Measurements from ENCODE around the gene TUBB4B. TPM values are rescaled to one million over a fixed set of nuclear protein-coding genes. Genes with fewer than 3 reads are reported as not detected.
A peak's percentile ranks its signal among the peaks of the same experiment; 100 is the strongest.

Gene TUBB4B
- total RNA-seq, 1 donor from 2014 or later = 192 TPM

- no peaks in the 10 kb centered on the region for H3K9me3 Mint-ChIP-seq (ENCODE audit: unreplicated experiment)
- peak; percentile 91 for DNase-seq
- TF ChIP-seq CTCF (IDR thresholded peaks at IDR 0.05; ENCODE audit: partially characterized antibody, unreplicated experiment) = peak; percentile 86
- H3K36me3 Mint-ChIP-seq (ENCODE audit: unreplicated experiment) = no peaks in the 10 kb centered on the region
- peaks cover 2% of the 10 kb centered on the region for H3K4me1 Mint-ChIP-seq (ENCODE audit: low read depth, unreplicated experiment)
- no peak within 1 kb of the TSS for H3K4me3 Mint-ChIP-seq (ENCODE audit: unreplicated experiment)
- peaks cover 2% of the 10 kb centered on the region for H3K27me3 Mint-ChIP-seq (ENCODE audit: unreplicated experiment)
- no peak within 1 kb of the TSS for H3K27ac Mint-ChIP-seq (ENCODE audit: unreplicated experiment)
Measured at GRCh38 chr9:137227054-137227852, 13.8 kb upstream of the TUBB4B start, which contains the start of gene RNF224. TSS of gene RNF224 (plus strand) at chr9:137227502. CDS start at chr9:137228336, 834 bp downstream.

DNA sequence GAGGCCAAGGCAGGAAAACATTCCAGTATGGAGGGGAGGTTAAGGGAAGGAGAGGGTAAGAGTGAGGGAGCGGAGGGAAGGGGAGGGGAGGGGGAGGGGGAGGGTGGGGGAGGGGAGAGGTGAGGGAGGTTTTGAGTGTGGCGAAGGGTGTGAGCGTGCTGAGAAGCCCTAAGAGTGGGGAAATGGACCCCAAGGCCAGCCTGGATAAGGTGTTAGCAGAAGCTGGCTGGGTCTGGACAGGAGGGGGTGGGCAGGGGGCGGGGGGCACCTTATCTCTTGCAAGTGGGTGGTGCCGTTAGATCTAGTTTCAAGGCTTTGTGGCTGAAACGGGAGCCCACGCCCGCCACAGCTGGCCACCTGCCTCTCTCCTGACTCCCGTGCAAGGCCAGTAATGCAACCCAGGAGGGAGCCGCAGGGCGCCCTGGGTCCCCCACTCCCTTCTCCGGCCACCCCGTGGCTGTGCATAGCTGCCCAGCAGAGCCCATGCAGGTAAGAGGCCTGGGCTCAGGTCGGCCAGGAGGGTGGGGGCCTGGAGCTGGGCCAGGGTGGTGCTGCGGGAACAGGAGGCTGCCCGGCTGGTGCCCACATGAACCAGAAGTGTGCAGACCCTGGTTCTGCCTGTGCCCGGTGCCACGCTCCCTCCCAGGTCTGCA, 13.1 kb upstream of the TUBB4B start:
- TF ChIP-seq CTCF (IDR thresholded peaks at IDR 0.05; ENCODE audit: partially characterized antibody, unreplicated experiment) = no peak
- Mint-ChIP-seq H3K27me3 (ENCODE audit: unreplicated experiment) (peaks cover 2% of the 10 kb centered on the region), H3K4me1 (ENCODE audit: low read depth, unreplicated experiment) (peaks cover 2% of the 10 kb centered on the region), H3K9me3 (ENCODE audit: unreplicated experiment) (no peaks in the 10 kb centered on the region), H3K27ac (ENCODE audit: unreplicated experiment) (no peak overlapping the region), H3K36me3 (ENCODE audit: unreplicated experiment) (no peaks in the 10 kb centered on the region), H3K4me3 (ENCODE audit: unreplicated experiment) (no peak overlapping the region)
- DNase-seq = no peak

DNA sequence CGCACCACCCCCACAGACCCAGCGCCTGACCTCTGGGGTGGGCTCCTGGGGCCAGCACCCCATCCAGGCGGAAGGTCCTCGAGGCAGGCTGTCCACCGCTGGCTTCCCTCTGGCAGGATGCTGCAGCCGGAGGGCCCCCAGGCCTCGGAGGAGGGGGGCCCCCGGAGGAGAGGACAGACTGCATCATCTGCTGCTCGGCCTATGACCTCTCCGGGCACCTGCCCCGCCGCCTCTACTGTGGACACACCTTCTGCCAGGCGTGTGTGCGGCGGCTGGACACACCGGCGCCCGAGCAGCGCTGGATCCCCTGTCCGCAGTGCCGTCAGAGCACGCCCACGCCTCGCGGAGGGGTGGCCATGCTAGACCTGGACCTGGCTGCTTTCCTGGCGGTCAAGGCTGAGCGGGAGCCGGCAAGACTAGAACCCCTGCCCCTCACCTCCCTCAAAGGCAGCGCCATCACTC, 12.6 kb upstream of the TUBB4B start:
- no peaks in the 10 kb centered on the region for H3K36me3 Mint-ChIP-seq (ENCODE audit: unreplicated experiment)
- no peak overlapping the region for H3K4me3 Mint-ChIP-seq (ENCODE audit: unreplicated experiment)
- no peak for TF ChIP-seq CTCF (IDR thresholded peaks at IDR 0.05; ENCODE audit: partially characterized antibody, unreplicated experiment)
- no peak for DNase-seq
- peaks cover 2% of the 10 kb centered on the region for H3K4me1 Mint-ChIP-seq (ENCODE audit: low read depth, unreplicated experiment)
- no peaks in the 10 kb centered on the region for H3K9me3 Mint-ChIP-seq (ENCODE audit: unreplicated experiment)
- H3K27ac Mint-ChIP-seq (ENCODE audit: unreplicated experiment) = no peak overlapping the region
- H3K27me3 Mint-ChIP-seq (ENCODE audit: unreplicated experiment) = peaks cover 2% of the 10 kb centered on the region

DNA sequence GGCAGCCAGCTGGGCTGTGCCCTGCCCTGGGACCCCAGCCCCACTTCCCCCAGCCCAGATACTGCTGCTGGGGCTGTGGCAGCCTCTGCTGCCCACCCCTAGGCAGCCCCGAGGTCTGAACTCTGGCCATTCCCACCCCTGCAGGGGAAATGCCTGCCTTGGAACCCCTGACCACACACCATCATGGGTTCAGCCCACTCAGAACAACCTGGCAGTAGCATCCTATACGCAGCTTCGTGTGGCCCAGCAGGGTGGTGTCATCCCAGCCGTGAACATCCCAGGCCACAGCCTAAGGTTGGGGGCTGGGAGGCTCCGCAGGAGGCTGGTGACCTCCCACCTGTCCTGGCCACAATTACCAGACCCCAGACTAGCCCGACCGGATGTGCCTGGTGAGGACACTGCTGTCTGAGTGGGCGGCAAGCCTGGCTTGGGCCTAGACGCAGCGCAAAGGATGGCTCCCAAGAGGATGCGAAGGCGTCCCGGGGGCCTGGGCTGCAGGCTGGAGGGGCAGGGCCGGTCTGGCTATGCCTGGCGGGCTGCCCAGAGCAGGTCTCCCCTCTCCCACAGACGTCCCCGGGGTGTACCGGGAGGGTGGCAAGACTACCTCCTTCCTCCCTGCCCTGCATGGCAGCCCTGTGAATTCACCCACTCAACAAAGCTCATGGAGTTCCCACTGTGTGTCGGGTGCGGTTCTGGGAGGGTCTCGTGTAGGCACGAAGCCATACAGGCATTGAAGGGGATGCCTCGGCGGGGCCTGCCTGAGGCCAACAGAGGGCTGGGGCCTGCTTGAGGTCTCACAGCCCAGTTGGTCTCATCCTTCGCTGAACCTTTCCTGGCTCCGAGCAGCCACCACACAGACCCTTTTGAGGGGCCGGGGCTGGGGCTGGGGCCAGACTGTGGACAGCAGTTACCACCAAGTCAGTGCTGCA, 11.9 kb upstream of the TUBB4B start:
- no peak overlapping the region for H3K4me3 Mint-ChIP-seq (ENCODE audit: unreplicated experiment)
- no peak overlapping the region for H3K27ac Mint-ChIP-seq (ENCODE audit: unreplicated experiment)
- no peak for DNase-seq
- no peaks in the 10 kb centered on the region for H3K9me3 Mint-ChIP-seq (ENCODE audit: unreplicated experiment)
- TF ChIP-seq CTCF (IDR thresholded peaks at IDR 0.05; ENCODE audit: partially characterized antibody, unreplicated experiment) = no peak
- H3K4me1 Mint-ChIP-seq (ENCODE audit: low read depth, unreplicated experiment) = peaks cover 2% of the 10 kb centered on the region
- H3K36me3 Mint-ChIP-seq (ENCODE audit: unreplicated experiment) = no peaks in the 10 kb centered on the region
- H3K27me3 Mint-ChIP-seq (ENCODE audit: unreplicated experiment) = peaks cover 2% of the 10 kb centered on the region

Data from glutamatergic neuron (in vitro differentiated cells).